ENCODE results near the gene HOXB8. TPM values are rescaled to one million over a fixed set of nuclear protein-coding genes. Genes with fewer than 3 reads are reported as not detected.

Gene HOXB8
- total RNA-seq, 1 experiment from 2014 or later: 28.2 TPM

- BruUV-seq (replicated peaks): no TSS peak
- Mint-ChIP-seq H3K27me3 (ENCODE audit: unreplicated experiment) (no peaks in the 10 kb centered on the region), H3K4me3 (ENCODE audit: low read depth, unreplicated experiment) (no peak overlapping the region), H3K27ac (ENCODE audit: unreplicated experiment) (peak overlapping the region; percentile 66), H3K4me1 (ENCODE audit: low read depth, unreplicated experiment) (peaks cover 32% of the 10 kb centered on the region), H3K9me3 (ENCODE audit: low read depth, unreplicated experiment) (no peaks in the 10 kb centered on the region), H3K36me3 (ENCODE audit: insufficient read depth, unreplicated experiment) (peaks cover 66% of the 10 kb centered on the region)
- CTCF ChIA-PET: interaction anchor here (0.5 kb wide), 1 partner anchor 218 kb away, joined by 3 read pairs; no protein-coding TSS in a partner anchor
- no peak for DNase-seq
- intact Hi-C loops (cut with micrococcal nuclease; ENCODE audit: unreplicated experiment): no loop called here
- TF ChIP-seq CTCF (IDR thresholded peaks at IDR 0.05; ENCODE audit: unreplicated experiment): no peak
These were observed 45.3 kb downstream of the HOXB8 start for GRCh38 chr17:48569674-48570324.

GRCh38 chr17:48569240-48569582 lies 45.9 kb downstream of the HOXB8 start:
- Mint-ChIP-seq H3K4me1 (ENCODE audit: low read depth, unreplicated experiment) (peaks cover 27% of the 10 kb centered on the region), H3K27me3 (ENCODE audit: unreplicated experiment) (no peaks in the 10 kb centered on the region), H3K4me3 (ENCODE audit: low read depth, unreplicated experiment) (no peak overlapping the region), H3K36me3 (ENCODE audit: insufficient read depth, unreplicated experiment) (peaks cover 65% of the 10 kb centered on the region), H3K9me3 (ENCODE audit: low read depth, unreplicated experiment) (no peaks in the 10 kb centered on the region), H3K27ac (ENCODE audit: unreplicated experiment) (no peak overlapping the region)
- intact Hi-C loops (cut with micrococcal nuclease; ENCODE audit: unreplicated experiment): no loop called here
- no peak for DNase-seq
- no TSS peak for BruUV-seq (replicated peaks)
- no peak for TF ChIP-seq CTCF (IDR thresholded peaks at IDR 0.05; ENCODE audit: unreplicated experiment)
- CTCF ChIA-PET: no interaction called here

- BruUV-seq (replicated peaks): no TSS peak
- intact Hi-C loops (cut with micrococcal nuclease; ENCODE audit: unreplicated experiment): no loop called here
These were observed 46.4 kb downstream of the HOXB8 start for GRCh38 chr17:48568499-48569239.

More at GRCh38 chr17:48568499-48569239, 46.4 kb downstream of the HOXB8 start:
- Mint-ChIP-seq H3K27me3 (ENCODE audit: unreplicated experiment) (no peaks in the 10 kb centered on the region), H3K9me3 (ENCODE audit: low read depth, unreplicated experiment) (no peaks in the 10 kb centered on the region), H3K4me3 (ENCODE audit: low read depth, unreplicated experiment) (no peak overlapping the region), H3K4me1 (ENCODE audit: low read depth, unreplicated experiment) (peaks cover 22% of the 10 kb centered on the region), H3K36me3 (ENCODE audit: insufficient read depth, unreplicated experiment) (peaks cover 64% of the 10 kb centered on the region), H3K27ac (ENCODE audit: unreplicated experiment) (no peak overlapping the region)
- DNase-seq: no peak
- TF ChIP-seq CTCF (IDR thresholded peaks at IDR 0.05; ENCODE audit: unreplicated experiment): no peak
- CTCF ChIA-PET: interaction anchor here (1.6 kb wide), 1 partner anchor 22 kb away, joined by 4 read pairs; no protein-coding TSS in a partner anchor

All from Calu3 (cell line).